HepG2 (cell line): Measurements from ENCODE around the gene SH2D7. TPM values are rescaled to one million over a fixed set of nuclear protein-coding genes. Genes with fewer than 3 reads are reported as not detected.

Experiments
- ATAC-seq: fragments of 200-7000 bp; cut with Tn5 transposase; 3 replicates; pipeline ENCODE4 v1.9.1; 2020; ENCODE audit warnings: mild to moderate bottlenecking, moderate library complexity
- BruUV-seq: library from RNA; stranded (reverse); fragments of 400-500 nt; replicated peaks from 2 replicates; lab custom pipeline; 2021; lab: Mats Ljungman, UMichigan
- CTCF ChIA-PET: fragments of 300-600 bp; formaldehyde crosslinking; extraction: SDS; loops from one replicate; lab custom pipeline; 2021; ENCODE audit warnings: low total read pairs, inconsistent platforms, low intra/inter-chr PET ratio; lab: Yijun Ruan, JAX
- POLR2A ChIA-PET: fragments of 350-600 bp; sonication (Branson Sonifier 250); formaldehyde crosslinking; loops from one replicate; lab custom pipeline; 2020; ENCODE audit warnings: antibody characterized with exemption, inconsistent platforms; lab: Yijun Ruan, JAX
- DNase-seq: peaks from one replicate; pipeline ENCODE4 v3.0.0-alpha.2; 2015; ENCODE audit warnings: low spot score
- FAIRE-seq: peaks from 3 replicates; lab custom pipeline; 2011; peaks lifted over from hg19 to GRCh38; lab: Jason Lieb, UNC
- H2AFZ ChIP-seq: one replicate; pipeline ENCODE4 v1.6.1; 2011; ENCODE audit warnings: low read length, inconsistent platforms
- H3K27ac ChIP-seq: fragments of 300-600 bp; 3 replicates; pipeline ENCODE4 v1.8.0; 2011; ENCODE audit warnings: mixed run types, mild to moderate bottlenecking, mixed read lengths, low read length, inconsistent platforms; ENCODE audit not compliant: insufficient read depth; ENCODE audit errors: extremely low read length
- H3K27me3 ChIP-seq, 2 experiments: fragments of 200-600 bp in 1 of 2; 2 replicates in 1 of 2; 3 replicates in 1 of 2; pipeline versions ENCODE4 v1.6.0 to v1.8.0; 2011; ENCODE audit warnings: low read length in 2 of 2, mild to moderate bottlenecking in 2 of 2, moderate library complexity in 2 of 2, inconsistent platforms in 1 of 2; ENCODE audit not compliant: insufficient read depth in 2 of 2, control insufficient read depth in 1 of 2
- H3K36me3 ChIP-seq, 2 experiments: fragments of 200-600 bp in 1 of 2; replicated peaks in 1 of 2; 2 replicates in 1 of 2; 3 replicates in 1 of 2; pipeline versions ENCODE4 v1.5.1 to v1.8.0; 2011; ENCODE audit warnings: low read length in 2 of 2, inconsistent platforms in 1 of 2; ENCODE audit not compliant: insufficient read depth in 2 of 2, control insufficient read depth in 1 of 2
- H3K4me1 ChIP-seq: 2 replicates; pipeline ENCODE4 v1.5.1; 2012; ENCODE audit warnings: low read length, inconsistent platforms; ENCODE audit not compliant: insufficient read depth
- H3K4me2 ChIP-seq: 2 replicates; pipeline ENCODE4 v1.6.0; 2011; ENCODE audit warnings: low read depth, low read length, inconsistent platforms
- H3K4me3 ChIP-seq, 3 experiments: fragments of 200-600 bp in 1 of 3; sonication (generic), shearing (Covaris generic) in 1 of 3; replicated peaks in 1 of 3; 2 replicates each; pipeline ENCODE4 v1.5.1; 2011 to 2016; ENCODE audit warnings: low read length in 3 of 3, inconsistent platforms in 2 of 3, low read depth in 2 of 3, mild to moderate bottlenecking in 2 of 3, control low read depth in 1 of 3, mixed read lengths in 1 of 3; ENCODE audit not compliant: insufficient read depth in 1 of 3
- H3K79me2 ChIP-seq: one replicate; pipeline ENCODE4 v1.6.1; 2011; ENCODE audit warnings: low read length, inconsistent platforms; ENCODE audit not compliant: insufficient read depth
- H3K9ac ChIP-seq: 2 replicates; pipeline ENCODE4 v1.6.0; 2011; ENCODE audit warnings: mild to moderate bottlenecking, low read depth, low read length, inconsistent platforms; ENCODE audit not compliant: insufficient read depth
- H3K9me3 ChIP-seq: 2 replicates; pipeline ENCODE4 v1.5.1; 2012; ENCODE audit warnings: mild to moderate bottlenecking, low read length
- H4K20me1 ChIP-seq: 2 replicates; pipeline ENCODE4 v1.6.0; 2011; ENCODE audit warnings: inconsistent platforms, mild to moderate bottlenecking, low read length, moderate library complexity; ENCODE audit not compliant: insufficient read depth
- BORCS8-MEF2B ChIP-seq: sonication (generic); formaldehyde crosslinking; IDR thresholded peaks from 2 replicates; pipeline ENCODE4 v1.8.0; 2022; ENCODE audit warnings: mild to moderate bottlenecking, missing genetic modification reagents
- DBP ChIP-seq: sonication (generic); formaldehyde crosslinking; IDR thresholded peaks from 2 replicates; pipeline ENCODE4 v1.4.0; 2020; ENCODE audit warnings: missing genetic modification reagents; ENCODE audit errors: not compliant biosample characterization
- EZH2 ChIP-seq: conservative IDR thresholded peaks from 2 replicates; pipeline ENCODE4 v1.6.1; 2012; ENCODE audit warnings: mild to moderate bottlenecking, low read depth, low read length, moderate library complexity
- RELA ChIP-seq: sonication (generic); formaldehyde crosslinking; IDR thresholded peaks from 2 replicates; pipeline ENCODE4 v1.4.0; 2020; ENCODE audit warnings: missing genetic modification reagents
- ZBTB38 ChIP-seq: sonication (generic); formaldehyde crosslinking; IDR thresholded peaks from 2 replicates; pipeline ENCODE4 v1.5.1; 2020; ENCODE audit warnings: mild to moderate bottlenecking, missing genetic modification reagents
- ZBTB4 ChIP-seq: sonication (generic); formaldehyde crosslinking; IDR thresholded peaks from 2 replicates; pipeline ENCODE4 v1.4.0; 2020; ENCODE audit warnings: missing genetic modification reagents, mild to moderate bottlenecking, borderline replicate concordance
- ZNF10 ChIP-seq: sonication (generic); formaldehyde crosslinking; IDR thresholded peaks from 2 replicates; pipeline ENCODE4 v1.4.0; 2020; ENCODE audit warnings: mild to moderate bottlenecking, low read depth, missing genetic modification reagents, borderline replicate concordance
- ZNF136 ChIP-seq: sonication (generic); formaldehyde crosslinking; IDR thresholded peaks from 2 replicates; pipeline ENCODE4 v1.8.1; 2022; ENCODE audit warnings: low read depth, mild to moderate bottlenecking, moderate library complexity, missing genetic modification reagents
- ZNF331 ChIP-seq: sonication (generic); formaldehyde crosslinking; IDR thresholded peaks from 2 replicates; pipeline ENCODE4 v1.4.0; 2020; ENCODE audit warnings: missing genetic modification reagents
- ZNF33B ChIP-seq: sonication (generic); formaldehyde crosslinking; IDR thresholded peaks from 2 replicates; pipeline ENCODE4 v1.5.1; 2020; ENCODE audit warnings: mild to moderate bottlenecking, missing genetic modification reagents
- ZNF512B ChIP-seq: sonication (generic); formaldehyde crosslinking; IDR thresholded peaks from 2 replicates; pipeline ENCODE4 v1.5.1; 2020; ENCODE audit warnings: missing genetic modification reagents, mild to moderate bottlenecking, borderline replicate concordance
- ZNF660 ChIP-seq: sonication (generic); formaldehyde crosslinking; IDR thresholded peaks from 2 replicates; pipeline ENCODE4 v1.5.1; 2020; ENCODE audit warnings: mild to moderate bottlenecking, low read depth, missing genetic modification reagents, borderline replicate concordance
- ZNF879 ChIP-seq: sonication (generic); formaldehyde crosslinking; IDR thresholded peaks from 2 replicates; pipeline ENCODE4 v1.8.1; 2023; ENCODE audit warnings: missing genetic modification reagents
- WGBS: methylation state at CpG from one replicate; pipeline ENCODE4 v1.1.6; 2017; ENCODE audit warnings: low lambda C conversion rate; 5-methylcytosine and 5-hydroxymethylcytosine counted together
- in situ Hi-C: cut with HindIII; loops from 2 replicates; pipeline ENCODE4 v1.10.0; 2017; ENCODE audit warnings: low pct_unique_long_range_greater_than_20kb; ENCODE audit not compliant: extremely low pct_ligation_motif_present
- intact Hi-C: fragments of 100-400 bp; cut with micrococcal nuclease; formaldehyde crosslinking; loops from one replicate; pipeline ENCODE4 v1.10.0; 2022; ENCODE audit not compliant: unreplicated experiment
- polyA plus RNA-seq, 8 experiments: library from polyadenylated mRNA; depleted of rRNA in 3 of 8; stranded (reverse) in 7 of 8; unstranded in 1 of 8; fragments of >200 nt; fragmentation: Illumina TruSeq in 4 of 8; extraction: Trizol in 4 of 8; gene quantifications; 2 replicates each; pipeline versions ENCODE4 v1.2.1 to v1.2.3, GENCODE V29; 2011 to 2016; ENCODE audit warnings: low read depth in 4 of 8, missing spikeins in 1 of 8, mixed read lengths in 1 of 8; ENCODE audit not compliant: insufficient read depth in 1 of 8
- total RNA-seq, 5 experiments: library from RNA; depleted of rRNA; stranded (reverse); fragments of >200 nt; fragmentation: Illumina TruSeq; extraction: Trizol; gene quantifications; 2 replicates each; pipeline ENCODE4 v1.2.3, GENCODE V29; 2016; ENCODE audit warnings: low read depth in 1 of 5

Gene SH2D7
- total and polyA plus RNA-seq, 2 of the 13 experiments (the other 11 are each of a cell fraction or from before 2014, with no cell fraction given), result not detected

- Histone ChIP-seq H3K4me3 (no peak overlapping the region), H4K20me1 (peaks cover 4% of the 10 kb centered on the region; the same call in 1 of the 2 replicates), H3K9me3 (no peaks in the 10 kb centered on the region), H3K27me3 (no peaks in the 10 kb centered on the region), H3K79me2 (peaks cover 7% of the 10 kb centered on the region), H2AFZ (no peak overlapping the region), H3K9ac (no peak overlapping the region), H3K4me2 (no peak overlapping the region), H3K36me3 (peaks cover 3 to 10% of the 10 kb centered on the region in 2 experiments; a peak in 3 of 5 replicates), H3K27ac (no peak overlapping the region), H3K4me1 (peaks cover 47% of the 10 kb centered on the region)
- ChIA-PET CTCF (no interaction called here), POLR2A (interaction anchor here (1.0 kb wide), 1 partner anchor 14 kb away, joined by 3 read pairs; no protein-coding TSS in a partner anchor)
- in situ Hi-C loops, result no loop called here
- no peak for DNase-seq
- BruUV-seq, result no TSS peak
- intact Hi-C loops, result no loop called here
- WGBS, result 72% methylated on average over 3 of the region's 3 CpGs
- no peak for FAIRE-seq
- no peak for ATAC-seq
- TF ChIP-seq ZNF10 (CRISPR knock-in tag) (no peak), RELA (CRISPR knock-in tag) (no peak), ZBTB4 (CRISPR knock-in tag) (no peak), ZNF512B (CRISPR knock-in tag) (no peak), DBP (CRISPR knock-in tag) (no peak), ZNF879 (CRISPR knock-in tag) (no peak), ZBTB38 (CRISPR knock-in tag) (no peak), ZNF136 (no peak), ZNF33B (CRISPR knock-in tag) (no peak), BORCS8-MEF2B (CRISPR knock-in tag) (no peak), ZNF331 (CRISPR knock-in tag) (no peak), EZH2 (no peak), ZNF660 (CRISPR knock-in tag) (no peak)
Measured at GRCh38 chr15:78051596-78051995, 40.8 kb upstream of the SH2D7 start.
